OCI-LY1 (cell line): Measurements from ENCODE around the gene OR4C3.
"Not testable (repeated sequence)": the region's sequence is repeated elsewhere in the genome, so short reads cannot be mapped to it uniquely, and the experiment has no call there.

ENCODE experiments used
- H2AFZ ChIP-seq: fragments of 200-600 bp; sonication (generic), shearing (Covaris generic); 2 replicates; pipeline ENCODE4 v1.6.0; 2014; ENCODE audit warnings: antibody characterized with exemption, mild to moderate bottlenecking, low read length
- H3F3A ChIP-seq: fragments of 200-600 bp; sonication (generic), shearing (Covaris generic); 2 replicates; pipeline ENCODE4 v1.6.0; 2014; ENCODE audit warnings: mild to moderate bottlenecking, antibody characterized with exemption, low read length, moderate library complexity; ENCODE audit not compliant: insufficient read depth
- H3K27ac ChIP-seq: fragments of 200-600 bp; sonication (generic); 2 replicates; pipeline ENCODE4 v1.5.1; 2014; ENCODE audit warnings: low read length, mixed run types, mild to moderate bottlenecking, low read depth; ENCODE audit not compliant: poor library complexity, severe bottlenecking
- H3K27me3 ChIP-seq: fragments of 200-600 bp; sonication (generic); 2 replicates; pipeline ENCODE4 v1.6.0; 2014; ENCODE audit warnings: antibody characterized with exemption, mild to moderate bottlenecking, low read length, moderate library complexity; ENCODE audit not compliant: insufficient read depth
- H3K36me3 ChIP-seq: fragments of 200-600 bp; sonication (generic); 2 replicates; pipeline ENCODE4 v1.6.1; 2014; ENCODE audit warnings: mild to moderate bottlenecking, antibody characterized with exemption, low read length, moderate library complexity, mixed read lengths; ENCODE audit not compliant: insufficient read depth
- H3K4me1 ChIP-seq: fragments of 200-600 bp; sonication (generic); 2 replicates; pipeline ENCODE4 v1.5.1; 2014; ENCODE audit warnings: mild to moderate bottlenecking, low read length, moderate library complexity; ENCODE audit not compliant: insufficient read depth, severe bottlenecking
- H3K4me2 ChIP-seq: fragments of 200-600 bp; sonication (generic), shearing (Covaris generic); 2 replicates; pipeline ENCODE4 v1.6.1; 2014; ENCODE audit warnings: low read length
- H3K4me3 ChIP-seq: fragments of 200-600 bp; sonication (generic); 2 replicates; pipeline ENCODE4 v1.5.1; 2014; ENCODE audit warnings: low read length, low read depth, mild to moderate bottlenecking, mixed read lengths; ENCODE audit not compliant: poor library complexity, severe bottlenecking
- H3K79me2 ChIP-seq: fragments of 200-600 bp; shearing (Covaris generic); 2 replicates; pipeline ENCODE4 v1.6.1; 2016; ENCODE audit warnings: mixed run types, low read length, mixed read lengths; ENCODE audit not compliant: insufficient read depth
- H3K9ac ChIP-seq: fragments of 200-600 bp; sonication (generic), shearing (Covaris generic); 2 replicates; pipeline ENCODE4 v1.6.1; 2014; ENCODE audit warnings: mild to moderate bottlenecking, low read length, mixed read lengths
- H3K9me2 ChIP-seq: fragments of 200-600 bp; sonication (generic), shearing (Covaris generic); 2 replicates; pipeline ENCODE4 v1.6.1; 2014; ENCODE audit warnings: low read depth, mild to moderate bottlenecking, low read length, mixed read lengths
- H3K9me3 ChIP-seq: fragments of 200-600 bp; shearing (Covaris generic); 2 replicates; pipeline ENCODE4 v1.6.1; 2014; ENCODE audit warnings: low read length, mixed read lengths
- H4K20me1 ChIP-seq: fragments of 200-600 bp; sonication (generic), shearing (Covaris generic); 2 replicates; pipeline ENCODE4 v1.6.0; 2016; ENCODE audit warnings: mild to moderate bottlenecking, low read length; ENCODE audit not compliant: insufficient read depth
- EZH2 ChIP-seq: fragments of 200-600 bp; sonication (generic), shearing (Covaris generic); IDR thresholded peaks from 2 replicates; pipeline ENCODE4 v1.8.0; 2017; ENCODE audit warnings: borderline replicate concordance, mixed run types, mild to moderate bottlenecking, antibody characterized with exemption, low read length, moderate library complexity, mixed read lengths
- TF ChIP-seq, protein P1 (sequence below): fragments of 200-600 bp; sonication (generic), shearing (Covaris generic); IDR thresholded peaks from 2 replicates; pipeline ENCODE4 v1.5.1; 2017; ENCODE audit warnings: mild to moderate bottlenecking, antibody characterized with exemption, low read length, moderate library complexity, mixed read lengths

Gene OR4C3

DNA sequence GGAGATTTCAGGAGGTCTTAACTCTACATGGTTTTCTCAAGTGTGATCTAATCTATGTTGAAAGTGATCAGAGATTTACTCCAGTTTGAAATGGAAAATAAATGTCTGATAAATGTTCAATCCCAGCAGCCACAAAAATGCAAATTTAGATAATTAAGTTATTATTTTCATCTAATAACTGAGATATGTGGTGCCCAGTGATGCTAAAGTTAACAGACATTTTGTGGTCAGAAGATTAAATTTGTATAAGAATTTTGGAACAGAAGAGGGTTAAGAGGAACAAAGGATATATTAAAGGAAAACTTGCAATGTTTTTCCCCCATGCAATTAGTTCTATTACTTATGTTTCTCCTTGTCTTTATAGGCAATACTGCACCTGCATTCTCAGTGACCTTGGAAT, at the start of gene OR4C3:
OR4C3 (plus strand) TSS at position 301 of the 400 bp plus-strand sequence. CDS start 102 bp downstream, outside the sequence.
- not testable (repeated sequence) for H4K20me1 ChIP-seq, H3K4me3 ChIP-seq, H3K27me3 ChIP-seq, H3K9me2 ChIP-seq, H3K4me2 ChIP-seq, H3K36me3 ChIP-seq, H3K79me2 ChIP-seq, H3K9ac ChIP-seq, H3K4me1 ChIP-seq, H3K9me3 ChIP-seq, H3F3A ChIP-seq, H2AFZ ChIP-seq, H3K27ac ChIP-seq

DNA sequence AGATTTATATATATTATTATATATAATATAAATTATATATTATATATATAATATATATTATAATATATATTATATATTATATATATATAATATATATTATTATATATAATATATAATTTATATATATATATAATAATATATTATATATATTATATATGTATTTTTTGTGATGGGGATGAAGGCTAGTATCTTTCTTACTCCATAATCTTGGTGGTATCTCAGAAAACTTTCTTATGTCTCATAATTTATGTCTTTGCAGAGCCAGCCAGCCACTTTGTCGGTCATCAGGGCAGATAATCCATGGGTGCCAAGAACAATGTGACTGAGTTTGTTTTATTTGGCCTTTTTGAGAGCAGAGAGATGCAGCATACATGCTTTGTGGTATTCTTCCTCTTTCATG, 18.8 kb upstream of the OR4C3 start, which contains the start of gene OR4S1:
OR4S1 (plus strand) TSS at position 301 of the 400 bp plus-strand sequence; CDS start at position 301, 0 bp downstream.
- Histone ChIP-seq H2AFZ (no peak within 1 kb of the TSS), H3K4me2 (no peak within 1 kb of the TSS), H3K9ac (no peak within 1 kb of the TSS), H3K4me1 (no peaks in the 10 kb centered on the region), H3K27ac (no peak within 1 kb of the TSS), H4K20me1 (no peaks in the 10 kb centered on the region), H3F3A (no peaks in the 10 kb centered on the region), H3K27me3 (no peaks in the 10 kb centered on the region), H3K9me2 (no peaks in the 10 kb centered on the region), H3K4me3 (no peak within 1 kb of the TSS), H3K9me3 (no peaks in the 10 kb centered on the region), H3K36me3 (no peaks in the 10 kb centered on the region), H3K79me2 (no peaks in the 10 kb centered on the region)
- TF ChIP-seq, protein P1, sequence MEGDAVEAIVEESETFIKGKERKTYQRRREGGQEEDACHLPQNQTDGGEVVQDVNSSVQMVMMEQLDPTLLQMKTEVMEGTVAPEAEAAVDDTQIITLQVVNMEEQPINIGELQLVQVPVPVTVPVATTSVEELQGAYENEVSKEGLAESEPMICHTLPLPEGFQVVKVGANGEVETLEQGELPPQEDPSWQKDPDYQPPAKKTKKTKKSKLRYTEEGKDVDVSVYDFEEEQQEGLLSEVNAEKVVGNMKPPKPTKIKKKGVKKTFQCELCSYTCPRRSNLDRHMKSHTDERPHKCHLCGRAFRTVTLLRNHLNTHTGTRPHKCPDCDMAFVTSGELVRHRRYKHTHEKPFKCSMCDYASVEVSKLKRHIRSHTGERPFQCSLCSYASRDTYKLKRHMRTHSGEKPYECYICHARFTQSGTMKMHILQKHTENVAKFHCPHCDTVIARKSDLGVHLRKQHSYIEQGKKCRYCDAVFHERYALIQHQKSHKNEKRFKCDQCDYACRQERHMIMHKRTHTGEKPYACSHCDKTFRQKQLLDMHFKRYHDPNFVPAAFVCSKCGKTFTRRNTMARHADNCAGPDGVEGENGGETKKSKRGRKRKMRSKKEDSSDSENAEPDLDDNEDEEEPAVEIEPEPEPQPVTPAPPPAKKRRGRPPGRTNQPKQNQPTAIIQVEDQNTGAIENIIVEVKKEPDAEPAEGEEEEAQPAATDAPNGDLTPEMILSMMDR = no peak
- no peak for TF ChIP-seq EZH2

DNA sequence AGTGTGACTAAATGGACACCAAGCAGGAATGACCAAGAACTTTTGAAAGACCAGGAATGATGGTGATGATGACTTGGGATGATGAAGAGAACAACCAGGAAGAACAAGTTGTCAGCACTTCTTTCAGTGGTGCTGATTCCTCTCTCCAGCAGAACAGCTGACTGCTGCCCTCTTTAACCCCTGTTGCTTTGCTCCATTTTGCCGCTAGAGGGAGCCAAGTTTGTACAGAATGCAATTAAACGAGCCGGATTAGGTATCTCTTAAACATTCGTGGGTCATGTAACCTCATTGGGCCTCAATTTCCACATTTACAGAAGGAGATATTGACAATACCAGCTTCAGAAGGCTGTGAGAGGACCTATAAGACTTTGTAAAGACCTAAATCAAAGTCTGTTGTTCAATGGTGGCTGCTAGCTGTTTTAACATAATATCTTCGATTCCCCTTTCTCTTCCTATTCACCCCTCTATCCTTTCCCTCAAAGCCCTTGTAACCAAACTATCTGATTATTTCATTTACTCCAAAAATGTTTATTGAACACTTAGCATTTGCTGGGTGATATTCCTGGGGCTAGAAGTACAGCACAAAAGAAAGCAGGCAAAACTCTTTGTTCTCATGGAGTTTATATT, 16.8 kb upstream of the OR4C3 start:
- Histone ChIP-seq H4K20me1 (no peaks in the 10 kb centered on the region), H3K36me3 (no peaks in the 10 kb centered on the region), H3K4me1 (no peaks in the 10 kb centered on the region), H3F3A (no peaks in the 10 kb centered on the region), H3K4me2 (no peak overlapping the region), H3K9me2 (no peaks in the 10 kb centered on the region), H2AFZ (no peak overlapping the region), H3K27ac (no peak overlapping the region), H3K9ac (no peak overlapping the region), H3K9me3 (no peaks in the 10 kb centered on the region), H3K27me3 (no peaks in the 10 kb centered on the region), H3K79me2 (no peaks in the 10 kb centered on the region), H3K4me3 (no peak overlapping the region)
- TF ChIP-seq, protein P1 = peak; percentile 96
- TF ChIP-seq EZH2 = no peak

DNA sequence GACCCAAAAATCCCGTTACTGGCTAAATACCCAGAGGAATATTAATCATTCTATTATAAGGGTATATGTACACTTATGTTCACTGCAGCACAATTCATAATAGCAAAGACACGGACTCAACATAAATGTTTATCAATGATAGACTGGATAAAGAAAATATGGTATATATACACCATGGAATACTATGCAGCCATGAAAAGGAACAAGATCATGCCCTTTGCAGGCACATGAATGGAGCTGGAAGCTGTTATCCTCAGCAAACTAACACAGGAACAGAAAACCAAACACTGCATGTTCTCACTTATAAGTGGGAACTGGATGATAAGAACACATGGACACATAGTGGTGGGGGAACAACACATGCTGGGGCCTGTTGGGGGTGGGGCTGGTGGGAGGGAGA, 11.1 kb upstream of the OR4C3 start:
- H3F3A ChIP-seq, H4K20me1 ChIP-seq, H3K9me3 ChIP-seq: not testable (repeated sequence)

DNA sequence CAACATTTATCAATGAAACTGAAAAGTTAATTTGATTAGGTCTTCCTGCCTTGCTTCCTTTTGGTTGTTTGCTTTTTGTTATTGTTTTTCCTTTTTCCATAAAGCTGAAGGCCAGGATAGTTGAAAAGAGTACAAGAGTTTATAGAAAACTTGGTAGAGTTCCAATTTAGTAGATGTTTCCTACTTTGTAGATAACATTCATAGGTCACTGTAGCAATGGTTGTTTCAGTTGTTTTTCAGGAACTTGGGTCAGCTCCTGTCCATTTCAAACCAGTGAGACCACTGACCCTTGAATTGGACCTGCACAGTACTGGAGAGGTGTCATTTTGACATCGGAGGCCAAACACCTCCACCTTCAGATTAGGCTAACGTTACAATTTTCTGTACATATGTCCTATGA, 4.9 kb upstream of the OR4C3 start:
- not testable (repeated sequence) for H3K27ac ChIP-seq, H4K20me1 ChIP-seq, H3K4me3 ChIP-seq, H3K9me2 ChIP-seq, H3F3A ChIP-seq, H3K4me1 ChIP-seq, H3K9ac ChIP-seq, H3K4me2 ChIP-seq, H3K36me3 ChIP-seq, H2AFZ ChIP-seq, H3K27me3 ChIP-seq, H3K79me2 ChIP-seq, H3K9me3 ChIP-seq

More for the DNA sequence above, 11.1 kb upstream of the OR4C3 start:
- not testable (repeated sequence) for H3K79me2 ChIP-seq, H3K4me3 ChIP-seq, H3K27ac ChIP-seq, H3K4me1 ChIP-seq, H3K36me3 ChIP-seq, H3K4me2 ChIP-seq, H3K27me3 ChIP-seq, H2AFZ ChIP-seq, H3K9ac ChIP-seq, H3K9me2 ChIP-seq
